Ishikawa (cell line): ENCODE measurements around the gene MADD.

Source experiments
- CEBPB ChIP-seq: IDR thresholded peaks from 2 replicates; pipeline ENCODE4 v1.6.1; 2012
- CREB1 ChIP-seq: IDR thresholded peaks from 2 replicates; pipeline ENCODE4 v1.6.1; 2012; ENCODE audit warnings: low read depth
- EGR1 ChIP-seq: IDR thresholded peaks from 2 replicates; pipeline ENCODE4 v1.6.1; 2012
- EP300 ChIP-seq: IDR thresholded peaks from 2 replicates; pipeline ENCODE4 v1.6.1; 2012; ENCODE audit warnings: borderline replicate concordance
- FOXM1 ChIP-seq: IDR thresholded peaks from 2 replicates; pipeline ENCODE4 v1.6.1; 2012; ENCODE audit warnings: low read depth, borderline replicate concordance
- MAX ChIP-seq: IDR thresholded peaks from 2 replicates; pipeline ENCODE4 v1.6.1; 2012
- NFIC ChIP-seq: IDR thresholded peaks from 2 replicates; pipeline ENCODE4 v1.6.1; 2012
- RAD21 ChIP-seq: IDR thresholded peaks from 2 replicates; pipeline ENCODE4 v1.6.1; 2012; ENCODE audit warnings: low read depth
- REST ChIP-seq: IDR thresholded peaks from 2 replicates; pipeline ENCODE4 v1.6.1; 2012; ENCODE audit warnings: low read depth, mild to moderate bottlenecking
- TAF1 ChIP-seq: IDR thresholded peaks from 2 replicates; pipeline ENCODE4 v1.6.1; 2012; ENCODE audit warnings: low read depth, mild to moderate bottlenecking
- TCF12 ChIP-seq: IDR thresholded peaks from 2 replicates; pipeline ENCODE4 v1.6.1; 2012; ENCODE audit warnings: low read depth
- TEAD4 ChIP-seq: IDR thresholded peaks from 2 replicates; pipeline ENCODE4 v1.6.1; 2012
- USF1 ChIP-seq: IDR thresholded peaks from 2 replicates; pipeline ENCODE4 v1.6.1; 2012
- YY1 ChIP-seq: IDR thresholded peaks from 2 replicates; pipeline ENCODE4 v1.6.1; 2012; ENCODE audit warnings: low read depth
- ZBTB7A ChIP-seq: IDR thresholded peaks from 2 replicates; pipeline ENCODE4 v1.6.1; 2012; ENCODE audit warnings: low read depth

Gene MADD

GRCh38 chr11:47248664-47249377 lies 21.1 kb upstream of the MADD start, which contains the start of gene ACP2:
TSS of gene ACP2 (minus strand) at chr11:47248814. CDS start at chr11:47248789, 25 bp downstream.
- peak; percentile 99 for TF ChIP-seq TAF1
- TF ChIP-seq USF1 = peak; percentile 71
- no peak for TF ChIP-seq REST
- TF ChIP-seq YY1 = peak; percentile 100
- TF ChIP-seq RAD21 = peak; percentile 7; the same call in 1 of the 2 replicates
- TF ChIP-seq ZBTB7A = no peak
- TF ChIP-seq MAX = peak; percentile 79
- TF ChIP-seq EP300 = peak; percentile 15; the same call in 1 of the 2 replicates
- peak; percentile 19; the same call in 1 of the 2 replicates for TF ChIP-seq CEBPB
- TF ChIP-seq EGR1 = peak; percentile 89
- TF ChIP-seq TEAD4 = peak; percentile 37; the same call in 1 of the 2 replicates
- TF ChIP-seq NFIC = peak; percentile 53; the same call in 1 of the 2 replicates
- peak; percentile 86 for TF ChIP-seq TCF12
- TF ChIP-seq FOXM1 = peak; percentile 21; the same call in 1 of the 2 replicates
- no peak; the same call in 1 of the 2 replicates for TF ChIP-seq CREB1

DNA sequence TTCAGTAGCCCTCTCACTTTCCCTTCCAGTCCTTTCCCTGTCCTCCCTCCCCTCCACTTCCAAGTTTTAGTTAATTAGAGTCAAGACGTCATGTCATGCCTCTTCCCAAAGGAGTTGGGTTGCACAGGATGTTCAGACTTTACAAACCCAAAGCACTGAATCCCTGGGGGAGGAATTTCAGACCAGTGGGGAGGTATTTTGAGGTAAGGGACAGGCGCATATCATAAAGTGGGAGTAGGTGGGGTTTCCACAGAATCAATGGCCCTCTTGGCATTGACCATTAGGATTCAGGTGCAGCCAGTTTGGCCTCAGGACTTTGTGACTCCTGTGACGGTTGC lies 20.6 kb upstream of the MADD start:
- TF ChIP-seq ZBTB7A (no peak), TEAD4 (no peak), CREB1 (no peak), MAX (no peak), USF1 (no peak), EP300 (no peak), RAD21 (no peak), YY1 (no peak), REST (no peak), NFIC (no peak), EGR1 (no peak), CEBPB (no peak), FOXM1 (no peak), TCF12 (no peak), TAF1 (no peak)

DNA sequence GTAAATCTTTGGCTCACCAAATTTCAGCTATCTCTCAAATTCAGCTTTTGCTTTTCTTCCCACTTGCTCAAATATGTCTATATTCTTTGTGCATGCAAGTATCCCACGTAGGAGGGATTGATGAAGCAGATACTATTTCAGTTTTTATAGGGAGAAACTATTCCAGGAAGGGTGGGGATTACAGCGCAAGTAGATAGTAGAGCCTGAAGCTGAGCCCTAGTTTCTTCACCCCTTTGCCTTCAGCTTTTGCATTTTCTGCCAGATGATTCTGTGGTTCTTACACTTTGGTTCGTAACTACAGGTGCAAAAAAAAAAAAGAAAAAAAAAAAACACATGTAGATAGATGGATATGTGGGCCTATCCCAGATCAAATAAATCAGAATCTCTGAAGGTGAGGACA lies 18.2 kb upstream of the MADD start:
- TF ChIP-seq EGR1 (no peak), RAD21 (no peak), EP300 (no peak), TCF12 (no peak), CEBPB (no peak), YY1 (no peak), CREB1 (no peak), REST (no peak), USF1 (no peak), TAF1 (no peak), MAX (no peak), ZBTB7A (no peak), FOXM1 (no peak), TEAD4 (no peak), NFIC (no peak)
